Measurements from ENCODE around the gene GLT1D1.

GRCh38 chr12:128968668-128969067 lies 115.4 kb downstream of the GLT1D1 start:
- TF ChIP-seq EZH2 (IDR thresholded peaks at IDR 0.05), result no peak
- no peak for TF ChIP-seq CTCF (IDR thresholded peaks at IDR 0.05)
- TF ChIP-seq EZH2phosphoT487 (IDR thresholded peaks at IDR 0.05), result no peak
